ENCODE results near the gene BTBD7. TPM values are rescaled to one million over a fixed set of nuclear protein-coding genes. Genes with fewer than 3 reads are reported as not detected.
A peak's percentile ranks its signal among the peaks of the same experiment; 100 is the strongest.

Gene BTBD7
- polyA plus RNA-seq, 1 donor (not counting 4 experiments of a cell fraction or from before 2014, with no cell fraction given), result 25.1 TPM

GRCh38 chr14:93219103-93219726, 113.6 kb downstream of the BTBD7 start:
- H3K9ac ChIP-seq (ENCODE audit: control insufficient read depth, extremely low read depth, insufficient read depth, low read length), result no peak overlapping the region
- dilution Hi-C loops (cut with MboI; ENCODE audit: extremely low pct_ligation_motif_present, low sequenced_read_pairs), result no loop called here
- peak; percentile 69 for FAIRE-seq

GRCh38 chr14:93214598-93214997, 118.2 kb downstream of the BTBD7 start:
- H3K4me1 ChIP-seq (ENCODE audit: control insufficient read depth, extremely low read depth, insufficient read depth, low read length), result no peaks in the 10 kb centered on the region
- no peaks in the 10 kb centered on the region for H3K9me1 ChIP-seq (ENCODE audit: control insufficient read depth, extremely low read depth, insufficient read depth, low read length)
- no peak overlapping the region for H2AFZ ChIP-seq (ENCODE audit: control insufficient read depth, low read length)
- no peak for FAIRE-seq
- no peaks in the 10 kb centered on the region for H3K9me3 ChIP-seq (ENCODE audit: control insufficient read depth, low read depth, low read length)
- TF ChIP-seq, protein P1, sequence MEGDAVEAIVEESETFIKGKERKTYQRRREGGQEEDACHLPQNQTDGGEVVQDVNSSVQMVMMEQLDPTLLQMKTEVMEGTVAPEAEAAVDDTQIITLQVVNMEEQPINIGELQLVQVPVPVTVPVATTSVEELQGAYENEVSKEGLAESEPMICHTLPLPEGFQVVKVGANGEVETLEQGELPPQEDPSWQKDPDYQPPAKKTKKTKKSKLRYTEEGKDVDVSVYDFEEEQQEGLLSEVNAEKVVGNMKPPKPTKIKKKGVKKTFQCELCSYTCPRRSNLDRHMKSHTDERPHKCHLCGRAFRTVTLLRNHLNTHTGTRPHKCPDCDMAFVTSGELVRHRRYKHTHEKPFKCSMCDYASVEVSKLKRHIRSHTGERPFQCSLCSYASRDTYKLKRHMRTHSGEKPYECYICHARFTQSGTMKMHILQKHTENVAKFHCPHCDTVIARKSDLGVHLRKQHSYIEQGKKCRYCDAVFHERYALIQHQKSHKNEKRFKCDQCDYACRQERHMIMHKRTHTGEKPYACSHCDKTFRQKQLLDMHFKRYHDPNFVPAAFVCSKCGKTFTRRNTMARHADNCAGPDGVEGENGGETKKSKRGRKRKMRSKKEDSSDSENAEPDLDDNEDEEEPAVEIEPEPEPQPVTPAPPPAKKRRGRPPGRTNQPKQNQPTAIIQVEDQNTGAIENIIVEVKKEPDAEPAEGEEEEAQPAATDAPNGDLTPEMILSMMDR (optimal IDR thresholded peaks at IDR 0.05 in 1 of 3, IDR thresholded peaks at IDR 0.05 in 1 of 3, conservative IDR thresholded peaks at IDR 0.05 in 1 of 3; ENCODE audit: extremely low read depth in 1 of 3, insufficient read depth in 2 of 3, low read length in 3 of 3), result no peak
- TF ChIP-seq EZH2 (IDR thresholded peaks at IDR 0.05; ENCODE audit: low read length), result no peak
- peaks cover 0 to 10% of the 10 kb centered on the region in 2 experiments for H3K36me3 ChIP-seq (ENCODE audit: control insufficient read depth in 2 of 2, extremely low read depth in 1 of 2, insufficient read depth in 2 of 2, low read length in 2 of 2)
- no peak overlapping the region for H3K4me2 ChIP-seq (ENCODE audit: control insufficient read depth, extremely low read depth, insufficient read depth, low read depth, low read length)
- H3K27me3 ChIP-seq (ENCODE audit: control insufficient read depth, extremely low read depth, insufficient read depth, low read length), result no peaks in the 10 kb centered on the region
- H3K9ac ChIP-seq (ENCODE audit: control insufficient read depth, extremely low read depth, insufficient read depth, low read length), result no peak overlapping the region
- DNase-seq (ENCODE audit: low read depth, low spot score), result no peak
- H3K4me3 ChIP-seq (ENCODE audit: control insufficient read depth in 2 of 3, extremely low read depth in 1 of 3, insufficient read depth in 2 of 3, low read depth in 1 of 3, low read length in 3 of 3), result no peak overlapping the region
- no peaks in the 10 kb centered on the region for H4K20me1 ChIP-seq (ENCODE audit: control insufficient read depth, extremely low read depth, insufficient read depth, low read length)
- H3K79me2 ChIP-seq (ENCODE audit: control insufficient read depth, insufficient read depth, low read length), result no peaks in the 10 kb centered on the region
- no peak overlapping the region for H3K27ac ChIP-seq (ENCODE audit: control insufficient read depth, insufficient read depth, low read length)
- dilution Hi-C loops (cut with MboI; ENCODE audit: extremely low pct_ligation_motif_present, low sequenced_read_pairs), result no loop called here

More at GRCh38 chr14:93219103-93219726, 113.6 kb downstream of the BTBD7 start:
- H3K79me2 ChIP-seq (ENCODE audit: control insufficient read depth, insufficient read depth, low read length), result no peaks in the 10 kb centered on the region
- no peaks in the 10 kb centered on the region for H3K4me1 ChIP-seq (ENCODE audit: control insufficient read depth, extremely low read depth, insufficient read depth, low read length)
- no peaks in the 10 kb centered on the region for H3K9me1 ChIP-seq (ENCODE audit: control insufficient read depth, extremely low read depth, insufficient read depth, low read length)
- H4K20me1 ChIP-seq (ENCODE audit: control insufficient read depth, extremely low read depth, insufficient read depth, low read length), result no peaks in the 10 kb centered on the region
- peak; percentile 26 for DNase-seq (ENCODE audit: low read depth, low spot score)
- H3K27me3 ChIP-seq (ENCODE audit: control insufficient read depth, extremely low read depth, insufficient read depth, low read length), result no peaks in the 10 kb centered on the region
- H3K4me3 ChIP-seq (ENCODE audit: control insufficient read depth in 2 of 3, extremely low read depth in 1 of 3, insufficient read depth in 2 of 3, low read depth in 1 of 3, low read length in 3 of 3), result no peak overlapping the region
- no peaks in the 10 kb centered on the region for H3K9me3 ChIP-seq (ENCODE audit: control insufficient read depth, low read depth, low read length)
- TF ChIP-seq, protein P1 (optimal IDR thresholded peaks at IDR 0.05 in 1 of 3, IDR thresholded peaks at IDR 0.05 in 1 of 3, conservative IDR thresholded peaks at IDR 0.05 in 1 of 3; ENCODE audit: extremely low read depth in 1 of 3, insufficient read depth in 2 of 3, low read length in 3 of 3), result peak; percentile 66 to 77 (median 67)
- TF ChIP-seq EZH2 (IDR thresholded peaks at IDR 0.05; ENCODE audit: low read length), result no peak
- H3K36me3 ChIP-seq (ENCODE audit: control insufficient read depth in 2 of 2, extremely low read depth in 1 of 2, insufficient read depth in 2 of 2, low read length in 2 of 2), result peaks cover 3 to 25% of the 10 kb centered on the region in 2 experiments
- H2AFZ ChIP-seq (ENCODE audit: control insufficient read depth, low read length), result no peak overlapping the region
- no peak overlapping the region for H3K27ac ChIP-seq (ENCODE audit: control insufficient read depth, insufficient read depth, low read length)
- H3K4me2 ChIP-seq (ENCODE audit: control insufficient read depth, extremely low read depth, insufficient read depth, low read depth, low read length), result no peak overlapping the region
